Epithelial cell of esophagus (primary cell): ENCODE data around the gene DNAJB12.
A peak's percentile ranks its signal among the peaks of the same experiment; 100 is the strongest.

Experiments used
- DNase-seq: peaks from one replicate; pipeline ENCODE4 v3.0.0; 2010; ENCODE audit warnings: low read depth
- H3K4me3 ChIP-seq: 2 replicates; pipeline ENCODE4 v1.5.1; 2011; ENCODE audit warnings: mild to moderate bottlenecking, low read length, control low read depth
- TF ChIP-seq, protein P1 (sequence below): IDR thresholded peaks from 2 replicates; pipeline ENCODE4 v1.5.1; 2011; ENCODE audit warnings: low read depth, mild to moderate bottlenecking, low read length, control low read depth, inconsistent platforms; ENCODE audit not compliant: insufficient read depth; ENCODE audit errors: missing control alignments

The DNAJB12 gene

DNA sequence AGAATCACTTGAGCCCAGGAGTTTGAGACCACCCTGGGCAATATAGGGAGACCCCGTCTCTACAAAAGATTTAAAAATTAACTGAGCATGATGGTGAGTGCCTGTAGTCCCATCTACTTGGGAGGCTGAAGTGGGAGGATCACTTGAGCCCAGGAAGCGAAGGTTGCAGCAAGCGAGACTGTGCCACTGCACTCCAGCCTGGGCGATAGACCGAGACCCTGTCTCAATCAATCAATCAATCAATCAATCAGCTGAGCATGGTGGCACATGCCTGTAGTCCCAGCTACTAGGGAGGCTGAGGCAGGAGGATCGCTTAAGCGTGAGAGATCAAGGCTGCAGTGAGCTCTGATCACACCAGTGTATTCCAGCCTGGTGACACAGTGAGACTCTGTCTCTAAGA, 40.5 kb downstream of the DNAJB12 start:
- TF ChIP-seq, protein P1, sequence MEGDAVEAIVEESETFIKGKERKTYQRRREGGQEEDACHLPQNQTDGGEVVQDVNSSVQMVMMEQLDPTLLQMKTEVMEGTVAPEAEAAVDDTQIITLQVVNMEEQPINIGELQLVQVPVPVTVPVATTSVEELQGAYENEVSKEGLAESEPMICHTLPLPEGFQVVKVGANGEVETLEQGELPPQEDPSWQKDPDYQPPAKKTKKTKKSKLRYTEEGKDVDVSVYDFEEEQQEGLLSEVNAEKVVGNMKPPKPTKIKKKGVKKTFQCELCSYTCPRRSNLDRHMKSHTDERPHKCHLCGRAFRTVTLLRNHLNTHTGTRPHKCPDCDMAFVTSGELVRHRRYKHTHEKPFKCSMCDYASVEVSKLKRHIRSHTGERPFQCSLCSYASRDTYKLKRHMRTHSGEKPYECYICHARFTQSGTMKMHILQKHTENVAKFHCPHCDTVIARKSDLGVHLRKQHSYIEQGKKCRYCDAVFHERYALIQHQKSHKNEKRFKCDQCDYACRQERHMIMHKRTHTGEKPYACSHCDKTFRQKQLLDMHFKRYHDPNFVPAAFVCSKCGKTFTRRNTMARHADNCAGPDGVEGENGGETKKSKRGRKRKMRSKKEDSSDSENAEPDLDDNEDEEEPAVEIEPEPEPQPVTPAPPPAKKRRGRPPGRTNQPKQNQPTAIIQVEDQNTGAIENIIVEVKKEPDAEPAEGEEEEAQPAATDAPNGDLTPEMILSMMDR: no peak
- no peak overlapping the region for H3K4me3 ChIP-seq
- no peak for DNase-seq

GRCh38 chr10:72312865-72313391, 41.8 kb downstream of the DNAJB12 start:
- no peak overlapping the region for H3K4me3 ChIP-seq
- no peak for DNase-seq
- TF ChIP-seq, protein P1: no peak

- no peak for DNase-seq
- TF ChIP-seq, protein P1: no peak
- H3K4me3 ChIP-seq: no peak overlapping the region
Measured at GRCh38 chr10:72311667-72312066, 43.1 kb downstream of the DNAJB12 start.

DNA sequence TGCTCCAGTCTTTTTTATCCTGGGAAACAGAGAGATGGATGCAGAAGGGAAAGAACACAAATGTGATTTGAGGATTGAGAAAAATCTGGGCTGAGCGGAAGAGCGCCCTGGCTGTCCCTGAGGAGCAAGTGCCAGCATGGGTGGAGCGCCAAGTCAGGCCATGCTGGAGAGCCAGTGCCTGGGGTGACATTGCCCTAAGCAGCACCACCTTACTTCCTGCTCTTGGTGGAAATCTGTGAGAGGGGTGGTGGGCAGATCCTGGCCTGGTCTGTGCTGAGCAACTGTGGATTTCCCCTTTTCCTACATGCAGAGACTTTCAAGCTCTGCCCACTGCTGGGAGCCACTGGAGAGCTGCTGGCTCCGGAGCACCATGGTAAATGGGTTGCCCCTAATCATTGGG, 44.1 kb downstream of the DNAJB12 start:
- no peak overlapping the region for H3K4me3 ChIP-seq
- TF ChIP-seq, protein P1: no peak
- DNase-seq: peak; percentile 57

GRCh38 chr10:72310241-72310633, 44.5 kb downstream of the DNAJB12 start:
- H3K4me3 ChIP-seq: no peak overlapping the region
- DNase-seq: peak; percentile 59
- TF ChIP-seq, protein P1: no peak

- DNase-seq: no peak
- TF ChIP-seq, protein P1: no peak
- H3K4me3 ChIP-seq: no peak overlapping the region
Measured at GRCh38 chr10:72309290-72310240, 45.2 kb downstream of the DNAJB12 start.
